Non-pigmented ciliary epithelial cell (primary cell): ENCODE measurements around the gene SMPD1.

Source experiments
- DNase-seq: peaks from one replicate; pipeline ENCODE4 v3.0.0-alpha.2; 2010; ENCODE audit warnings: low read depth

The SMPD1 gene

DNA sequence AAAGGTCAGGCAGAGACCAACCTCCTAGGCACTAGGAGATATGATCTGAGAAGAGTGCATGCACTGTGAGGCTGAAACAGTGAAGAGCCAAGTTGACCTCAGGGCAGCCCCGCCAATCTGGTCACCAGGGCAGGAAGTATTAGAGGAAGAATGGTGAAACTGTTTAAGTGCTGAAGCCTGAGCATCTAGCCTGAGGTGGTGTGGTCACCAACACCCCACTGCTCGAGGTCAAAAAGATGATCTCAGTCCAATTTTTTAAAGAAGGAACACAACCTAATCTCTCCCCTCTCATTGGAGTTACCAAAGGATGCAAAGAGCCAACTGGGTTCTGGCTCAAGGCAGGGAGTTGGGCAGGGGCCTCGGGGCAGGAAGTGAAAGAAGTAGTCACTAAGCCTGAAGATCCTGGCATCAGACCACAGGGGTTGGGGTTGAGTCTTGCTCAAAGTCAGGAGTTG, 24.6 kb downstream of the SMPD1 start:
- DNase-seq = no peak

GRCh38 chr11:6415797-6416196, 25.5 kb downstream of the SMPD1 start:
- no peak for DNase-seq

- no peak for DNase-seq
Measured at GRCh38 chr11:6417907-6418556, 27.8 kb downstream of the SMPD1 start.

- no peak for DNase-seq
Measured at GRCh38 chr11:6418557-6419008, 28.3 kb downstream of the SMPD1 start.

- no peak for DNase-seq
Measured at GRCh38 chr11:6419009-6419631, 28.8 kb downstream of the SMPD1 start, which contains the start of gene APBB1. Gene APBB1, minus strand, starts transcription at chr11:6419094. Its CDS starts 7,747 bp downstream, at chr11:6411347.

- no peak for DNase-seq
Measured at GRCh38 chr11:6420677-6421076, 30.4 kb downstream of the SMPD1 start.

DNA sequence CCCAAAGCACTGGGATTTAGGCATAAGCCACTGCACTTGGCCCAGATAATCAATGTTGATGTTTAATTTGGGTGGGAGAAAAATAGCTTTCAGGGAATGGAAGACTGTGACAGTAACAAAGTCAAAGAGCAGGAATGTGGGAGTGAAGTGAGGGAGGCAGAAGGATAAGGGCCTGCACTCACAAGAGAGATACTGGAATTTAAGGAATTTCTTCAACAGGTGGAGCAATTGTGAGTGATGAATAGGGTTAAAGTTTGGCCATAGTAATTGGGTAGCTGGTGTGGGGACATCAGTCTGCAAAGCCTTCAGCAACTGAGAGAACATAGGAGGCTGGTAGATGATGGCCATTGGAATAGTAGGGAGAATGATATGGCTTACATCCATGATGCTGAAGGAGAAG, 37.2 kb downstream of the SMPD1 start:
- no peak for DNase-seq

- DNase-seq = no peak
Measured at GRCh38 chr11:6431861-6432260, 41.6 kb downstream of the SMPD1 start.

GRCh38 chr11:6433998-6434660, 43.9 kb downstream of the SMPD1 start:
- DNase-seq = no peak

DNA sequence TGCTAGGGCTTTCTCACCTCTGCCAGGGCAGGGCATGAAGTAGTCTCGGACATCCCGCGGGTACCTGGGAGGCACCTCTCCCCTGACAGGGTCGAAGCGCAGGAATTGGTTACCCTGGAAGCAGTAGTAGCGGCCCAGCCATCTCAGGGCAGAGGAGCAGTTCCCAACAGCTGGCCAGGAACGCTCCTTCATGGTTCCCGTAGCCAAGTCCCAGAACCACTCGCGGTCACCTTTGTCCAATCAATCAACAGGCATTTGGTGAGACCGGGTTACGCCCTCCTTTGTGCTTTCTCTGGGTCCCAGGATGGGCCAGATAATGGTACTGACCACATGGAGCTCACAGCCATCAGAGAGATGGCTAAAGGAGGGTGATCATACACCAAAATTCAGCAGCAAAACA, 47.1 kb downstream of the SMPD1 start:
- DNase-seq = no peak

DNA sequence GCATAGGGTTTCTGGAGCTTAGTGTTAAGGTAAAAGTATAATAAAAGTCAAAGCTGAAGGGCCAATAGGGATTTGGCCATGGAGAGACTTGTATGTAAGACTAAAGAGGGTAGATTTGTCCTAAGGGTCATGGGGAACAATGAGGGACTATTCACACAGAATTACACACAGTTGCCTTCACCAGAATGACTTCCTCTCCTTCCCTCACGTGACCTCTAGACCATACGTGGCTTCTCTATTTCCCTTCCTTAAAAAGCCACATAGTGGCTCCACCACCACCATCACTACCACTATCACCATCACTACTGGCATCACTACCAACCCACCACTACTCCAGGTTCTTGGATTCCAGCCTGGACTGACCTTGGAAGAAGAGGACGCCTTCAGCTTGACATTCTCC, 47.7 kb downstream of the SMPD1 start:
- no peak for DNase-seq

DNA sequence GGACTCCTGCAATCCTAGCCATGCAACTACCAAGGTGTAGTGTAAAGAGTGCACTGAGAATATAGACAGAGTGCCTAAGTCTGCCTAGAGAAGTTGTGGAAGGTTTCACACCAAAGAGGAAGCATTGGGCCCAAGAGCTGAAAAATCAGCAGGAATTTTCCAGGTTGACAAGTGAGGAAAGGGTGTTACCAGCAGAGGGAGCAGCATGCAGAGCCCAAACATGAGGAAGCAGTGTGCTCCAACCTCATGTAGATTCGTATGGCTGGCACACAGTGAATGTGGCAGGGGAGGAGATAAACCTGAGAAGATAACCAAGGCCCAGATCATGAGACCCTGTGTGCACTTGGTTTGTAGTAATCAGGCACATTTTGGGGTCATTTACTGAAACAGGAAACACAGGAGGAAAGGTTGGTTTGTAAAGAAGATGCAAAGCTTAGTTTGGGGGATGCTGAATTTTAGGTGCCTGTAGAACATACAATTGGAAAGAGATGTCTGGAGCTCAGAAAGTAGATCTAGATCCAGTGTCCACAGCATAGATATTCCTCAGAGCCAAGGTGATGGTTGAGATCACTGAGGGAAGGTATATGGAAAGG, 48.8 kb downstream of the SMPD1 start:
- no peak for DNase-seq

- no peak for DNase-seq
Measured at GRCh38 chr11:6440906-6441358, 50.7 kb downstream of the SMPD1 start, which contains the start of gene HPX. Gene HPX, minus strand, starts transcription at chr11:6440987. Its CDS starts 24 bp downstream, at chr11:6440963.

- no peak for DNase-seq
Measured at GRCh38 chr11:6442441-6442840, 52.2 kb downstream of the SMPD1 start.

GRCh38 chr11:6443269-6444003, 53.2 kb downstream of the SMPD1 start:
- DNase-seq = no peak
